GM12878 (cell line): Measurements from ENCODE around the gene CCDC51. TPM values are rescaled to one million over a fixed set of nuclear protein-coding genes. Genes with fewer than 3 reads are reported as not detected.

Source experiments
- BACH1 ChIP-seq: fragments of 450-650 bp; IDR thresholded peaks from 2 replicates; pipeline ENCODE4 v1.6.1; 2017; ENCODE audit warnings: mild to moderate bottlenecking, borderline replicate concordance
- BRCA1 ChIP-seq: IDR thresholded peaks from 2 replicates; pipeline ENCODE4 v1.6.1; 2011; ENCODE audit warnings: low read depth, low read length, improper control_type of control experiment
- CHD1 ChIP-seq: IDR thresholded peaks from 2 replicates; pipeline ENCODE4 v1.6.1; 2012; ENCODE audit warnings: low read depth, low read length, improper control_type of control experiment
- CHD2 ChIP-seq: IDR thresholded peaks from 2 replicates; pipeline ENCODE4 v1.6.1; 2011; ENCODE audit warnings: low read depth, low read length, improper control_type of control experiment, borderline replicate concordance
- CHD4 ChIP-seq: fragments of 200-600 bp; sonication (generic); IDR thresholded peaks from 2 replicates; pipeline ENCODE4 v1.6.1; 2016; ENCODE audit warnings: mild to moderate bottlenecking
- GABPA ChIP-seq: IDR thresholded peaks from 2 replicates; pipeline ENCODE4 v1.6.1; 2014; ENCODE audit warnings: antibody characterized with exemption, low read depth, mild to moderate bottlenecking, inconsistent platforms
- IRF3 ChIP-seq: fragments of 450-650 bp; IDR thresholded peaks from 2 replicates; pipeline ENCODE4 v1.6.1; 2014; ENCODE audit warnings: mild to moderate bottlenecking
- IRF4 ChIP-seq: IDR thresholded peaks from 2 replicates; pipeline ENCODE4 v1.6.1; 2011; ENCODE audit warnings: low read depth, low read length
- JUND ChIP-seq: IDR thresholded peaks from 2 replicates; pipeline ENCODE4 v1.6.1; 2012; ENCODE audit warnings: low read depth, mild to moderate bottlenecking, low read length, improper control_type of control experiment, moderate library complexity
- LARP7 ChIP-seq: fragments of 450-650 bp; IDR thresholded peaks from 2 replicates; pipeline ENCODE4 v1.6.1; 2017; ENCODE audit warnings: mild to moderate bottlenecking
- MEF2A ChIP-seq: IDR thresholded peaks from 2 replicates; pipeline ENCODE4 v1.6.1; 2011; ENCODE audit warnings: low read depth, mild to moderate bottlenecking, low read length, moderate library complexity; ENCODE audit not compliant: insufficient read depth
- MTA2 ChIP-seq: fragments of 450-650 bp; IDR thresholded peaks from 2 replicates; pipeline ENCODE4 v1.6.1; 2016; ENCODE audit warnings: low read depth, mild to moderate bottlenecking, moderate library complexity
- PBX3 ChIP-seq: IDR thresholded peaks from 2 replicates; pipeline ENCODE4 v1.6.1; 2011; ENCODE audit warnings: mild to moderate bottlenecking, low read depth, low read length, moderate library complexity; ENCODE audit not compliant: insufficient replicate concordance
- PML ChIP-seq: IDR thresholded peaks from 2 replicates; pipeline ENCODE4 v1.6.1; 2012; ENCODE audit warnings: low read length, inconsistent platforms
- POLR2AphosphoS2 ChIP-seq: IDR thresholded peaks from 2 replicates; pipeline ENCODE4 v1.6.1; 2011; ENCODE audit warnings: low read depth, mild to moderate bottlenecking, low read length, improper control_type of control experiment, moderate library complexity
- POLR2AphosphoS5 ChIP-seq: IDR thresholded peaks from 2 replicates; pipeline ENCODE4 v1.6.1; 2011; ENCODE audit warnings: mild to moderate bottlenecking, low read length, inconsistent platforms
- RFX5 ChIP-seq: IDR thresholded peaks from 2 replicates; pipeline ENCODE4 v1.6.1; 2011; ENCODE audit warnings: low read depth, low read length, improper control_type of control experiment
- RUNX3 ChIP-seq: IDR thresholded peaks from 2 replicates; pipeline ENCODE4 v1.6.1; 2012; ENCODE audit warnings: low read length, inconsistent platforms
- SPI1 ChIP-seq: IDR thresholded peaks from 2 replicates; pipeline ENCODE4 v1.6.1; 2011; ENCODE audit warnings: low read depth, mild to moderate bottlenecking, low read length, moderate library complexity, borderline replicate concordance; ENCODE audit not compliant: insufficient read depth
- SRF ChIP-seq, 2 experiments: IDR thresholded peaks; 2 replicates each; pipeline ENCODE4 v1.6.1; 2011; ENCODE audit warnings: low read depth in 2 of 2, low read length in 2 of 2, mild to moderate bottlenecking in 1 of 2, moderate library complexity in 1 of 2
- TCF7 ChIP-seq: IDR thresholded peaks from 2 replicates; pipeline ENCODE4 v1.6.1; 2014; ENCODE audit warnings: antibody characterized with exemption, borderline replicate concordance
- ZBED1 ChIP-seq: IDR thresholded peaks from 2 replicates; pipeline ENCODE4 v1.6.1; 2016; ENCODE audit warnings: borderline replicate concordance
- ZNF24 ChIP-seq: fragments of 450-650 bp; IDR thresholded peaks from 2 replicates; pipeline ENCODE4 v1.6.1; 2017; ENCODE audit warnings: antibody characterized with exemption, mild to moderate bottlenecking
- ZNF592 ChIP-seq: fragments of 450-650 bp; IDR thresholded peaks from 2 replicates; pipeline ENCODE4 v1.6.1; 2017; ENCODE audit warnings: mild to moderate bottlenecking, moderate library complexity
- polyA plus RNA-seq, 11 experiments: library from polyadenylated mRNA; depleted of rRNA in 4 of 11; unstranded in 6 of 11; stranded (reverse) in 5 of 11; fragments of >200 nt; fragmentation: Nextera tagmentation in 4 of 11; fragmentation: Illumina TruSeq in 1 of 11; extraction: Ambion mirVana in 4 of 11; extraction: Trizol in 1 of 11; gene quantifications; 1 replicate in 1 of 11; 2 replicates in 10 of 11; pipeline versions ENCODE4 v1.2.1 to v1.2.3, GENCODE V29; 2011 to 2016; ENCODE audit warnings: inconsistent platforms in 2 of 11, missing spikeins in 2 of 11, low read depth in 1 of 11
- total RNA-seq, 4 experiments: library from RNA; depleted of rRNA in 3 of 4; stranded (reverse); fragments of >200 nt in 3 of 4; fragmentation: Illumina TruSeq in 1 of 4; extraction: Trizol in 1 of 4; gene quantifications; 2 replicates each; pipeline versions ENCODE4 v1.2.1 to v1.2.3, GENCODE V29; 2013 to 2021

CCDC51 gene
- total and polyA plus RNA-seq, 10 of the 15 experiments (the other 5 are each of a cell fraction or from before 2014, with no cell fraction given), result 10.6 to 54.9 (median 28.5) TPM

- TF ChIP-seq ZBED1 (no peak), PML (peak; percentile 81), RFX5 (peak; percentile 39; the same call in 1 of the 2 replicates), POLR2AphosphoS5 (peak; percentile 92), SRF (IDR thresholded peaks at IDR 0.05; ENCODE audit: low read depth in 2 of 2, low read length in 2 of 2) (peak; percentile 52 to 90; a peak in 3 of 4 replicates), POLR2AphosphoS2 (peak; percentile 85; the same call in 1 of the 2 replicates), BACH1 (peak; percentile 74), ZNF24 (0 out of 2 replicates have a peak, but pooled peaks have one; percentile 12), MEF2A (0 out of 2 replicates have a peak, but pooled peaks have one; percentile 30), MTA2 (no peak), IRF4 (no peak), RUNX3 (0 out of 2 replicates have a peak, but pooled peaks have one; percentile 17), JUND (no peak), GABPA (0 out of 2 replicates have a peak, but pooled peaks have one; percentile 50), TCF7 (no peak), CHD4 (no peak), PBX3 (peak; percentile 64), CHD2 (peak; percentile 80), CHD1 (no peak), ZNF592 (no peak), SPI1 (no peak), BRCA1 (no peak), LARP7 (peak; percentile 92), IRF3 (no peak)
These were observed 6.7 kb upstream of the CCDC51 start, which contains the start of gene ATRIP (continued) for GRCh38 chr3:48446425-48447193.
